Neural cell (in vitro differentiated cells): Measurements from ENCODE around the gene PRPF4. TPM values are rescaled to one million over a fixed set of nuclear protein-coding genes. Genes with fewer than 3 reads are reported as not detected.
"Not testable (repeated sequence)": the region's sequence is repeated elsewhere in the genome, so short reads cannot be mapped to it uniquely, and the experiment has no call there.

Experiments
- H2AFZ ChIP-seq: fragments of 200-600, 300-800 bp; sonication (generic), shearing (Covaris generic); 2 replicates; pipeline ENCODE4 v1.6.0; 2014; ENCODE audit warnings: low read depth, mild to moderate bottlenecking, antibody characterized with exemption, low read length, moderate library complexity
- H3F3A ChIP-seq: fragments of 200-600 bp; shearing (Covaris generic); 2 replicates; pipeline ENCODE4 v1.6.1; 2016; ENCODE audit warnings: mild to moderate bottlenecking, moderate library complexity, mixed read lengths, antibody characterized with exemption, low read length; ENCODE audit not compliant: insufficient read depth, poor library complexity, severe bottlenecking
- H3K27ac ChIP-seq: fragments of 200-600, 300-800 bp; sonication (generic), shearing (Covaris generic); 2 replicates; pipeline ENCODE4 v1.5.1; 2014; ENCODE audit warnings: mild to moderate bottlenecking, low read length, moderate library complexity
- H3K27me3 ChIP-seq: fragments of 300-800, 200-600 bp; sonication (generic), shearing (Covaris generic); 2 replicates; pipeline ENCODE4 v1.6.0; 2014; ENCODE audit warnings: mild to moderate bottlenecking, low read depth, low read length, moderate library complexity; ENCODE audit not compliant: insufficient read depth
- H3K36me3 ChIP-seq: fragments of 300-800, 200-600 bp; sonication (generic), shearing (Covaris generic); 2 replicates; pipeline ENCODE4 v1.5.1; 2014; ENCODE audit warnings: mild to moderate bottlenecking, antibody characterized with exemption, low read length, moderate library complexity; ENCODE audit not compliant: insufficient read depth
- H3K4me2 ChIP-seq: fragments of 300-800, 200-600 bp; sonication (generic), shearing (Covaris generic); 2 replicates; pipeline ENCODE4 v1.6.0; 2014; ENCODE audit warnings: mild to moderate bottlenecking, low read length
- H3K4me3 ChIP-seq: fragments of 300-800, 200-600 bp; sonication (generic), shearing (Covaris generic); 2 replicates; pipeline ENCODE4 v1.5.1; 2014; ENCODE audit warnings: mild to moderate bottlenecking, low read length, moderate library complexity
- H3K79me2 ChIP-seq: fragments of 200-600 bp; shearing (Covaris generic); replicated peaks from 2 replicates; pipeline ENCODE4 v1.6.0; 2014; ENCODE audit warnings: mild to moderate bottlenecking, low read length, moderate library complexity; ENCODE audit not compliant: insufficient read depth
- H3K9ac ChIP-seq: fragments of 300-800, 200-600 bp; sonication (generic), shearing (Covaris generic); 2 replicates; pipeline ENCODE4 v1.6.1; 2016; ENCODE audit warnings: mild to moderate bottlenecking, low read length, mixed read lengths
- H3K9me2 ChIP-seq: fragments of 200-600 bp; shearing (Covaris generic); 2 replicates; pipeline ENCODE4 v1.6.1; 2016; ENCODE audit warnings: mild to moderate bottlenecking, low read length, mixed read lengths; ENCODE audit not compliant: insufficient read depth
- H3K9me3 ChIP-seq: fragments of 200-600, 300-800 bp; sonication (generic), shearing (Covaris generic); 2 replicates; pipeline ENCODE4 v1.6.1; 2016; ENCODE audit warnings: mild to moderate bottlenecking, mixed run types, low read length, moderate library complexity, mixed read lengths
- H4K20me1 ChIP-seq: fragments of 200-600 bp; shearing (Covaris generic); 2 replicates; pipeline ENCODE4 v1.6.1; 2016; ENCODE audit warnings: mild to moderate bottlenecking, mixed run types; ENCODE audit not compliant: insufficient read depth
- CTCF ChIP-seq: fragments of 450-650 bp; IDR thresholded peaks from 2 replicates; pipeline ENCODE4 v1.5.1; 2014; ENCODE audit warnings: antibody characterized with exemption, mild to moderate bottlenecking, moderate library complexity; ENCODE audit not compliant: poor library complexity, severe bottlenecking
- EP300 ChIP-seq: fragments of 450-650 bp; conservative IDR thresholded peaks from 2 replicates; pipeline ENCODE4 v1.6.1; 2014; ENCODE audit warnings: antibody characterized with exemption, mild to moderate bottlenecking, moderate library complexity; ENCODE audit not compliant: poor library complexity, severe bottlenecking
- EZH2 ChIP-seq: fragments of 200-600, 300-800 bp; shearing (Covaris generic), sonication (generic); IDR thresholded peaks from 2 replicates; pipeline ENCODE4 v1.6.1; 2014; ENCODE audit warnings: antibody characterized with exemption, low read length, borderline replicate concordance, mild to moderate bottlenecking; ENCODE audit not compliant: insufficient read depth, poor library complexity, severe bottlenecking
- MXI1 ChIP-seq: fragments of 450-650 bp; conservative IDR thresholded peaks from 2 replicates; pipeline ENCODE4 v1.6.1; 2014; ENCODE audit warnings: antibody characterized with exemption, mild to moderate bottlenecking; ENCODE audit not compliant: poor library complexity, severe bottlenecking
- POLR2AphosphoS5 ChIP-seq: IDR thresholded peaks from 2 replicates; pipeline ENCODE4 v1.6.1; 2012
- RAD21 ChIP-seq: fragments of 450-650 bp; conservative IDR thresholded peaks from 2 replicates; pipeline ENCODE4 v1.6.1; 2014; ENCODE audit warnings: antibody characterized with exemption, mild to moderate bottlenecking, moderate library complexity
- REST ChIP-seq: IDR thresholded peaks from 2 replicates; pipeline ENCODE4 v1.6.1; 2012; ENCODE audit warnings: borderline replicate concordance
- SMC3 ChIP-seq: fragments of 450-650 bp; conservative IDR thresholded peaks from 2 replicates; pipeline ENCODE4 v1.6.1; 2014; ENCODE audit warnings: antibody characterized with exemption, mild to moderate bottlenecking, moderate library complexity; ENCODE audit not compliant: poor library complexity
- TAF1 ChIP-seq: IDR thresholded peaks from 2 replicates; pipeline ENCODE4 v1.6.1; 2012; ENCODE audit warnings: low read depth
- polyA plus RNA-seq: library from polyadenylated mRNA; depleted of rRNA; stranded (reverse); fragments of >200 nt; gene quantifications from 2 replicates; pipeline ENCODE4 v1.2.3, GENCODE V29; 2014

The PRPF4 gene
- polyA plus RNA-seq, 1 donor from 2014 or later, result 27.4 TPM

DNA sequence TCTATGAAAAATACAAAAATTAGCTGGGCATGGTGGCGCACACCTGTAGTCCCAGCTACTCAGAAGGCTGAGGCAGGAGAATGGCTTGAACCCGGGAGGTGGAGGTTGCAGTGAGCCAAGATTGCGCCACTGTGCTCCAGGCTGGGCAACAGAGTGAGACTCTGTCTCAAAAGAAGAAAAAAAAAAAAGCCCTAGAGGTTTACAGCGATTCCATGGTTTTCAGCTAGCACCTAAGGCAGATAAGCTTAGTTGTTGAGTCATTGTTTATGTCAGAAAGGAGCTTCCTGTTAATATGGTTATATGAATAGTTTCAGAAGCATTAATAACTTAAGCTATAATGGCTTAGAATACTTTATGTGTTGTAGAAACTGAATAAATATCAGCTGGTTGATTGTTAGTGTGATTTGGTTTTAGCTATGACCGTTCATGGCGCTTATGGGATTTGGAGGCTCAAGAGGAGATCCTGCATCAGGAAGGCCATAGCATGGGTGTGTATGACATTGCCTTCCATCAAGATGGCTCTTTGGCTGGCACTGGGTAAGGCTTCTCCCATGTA lies 14.7 kb downstream of the PRPF4 start:
- no peaks in the 10 kb centered on the region for H3K79me2 ChIP-seq
- TF ChIP-seq EP300, result no peak
- TF ChIP-seq REST, result no peak
- no peak for TF ChIP-seq RAD21
- no peak for TF ChIP-seq SMC3
- no peak for TF ChIP-seq EZH2
- no peak for TF ChIP-seq MXI1
- TF ChIP-seq POLR2AphosphoS5, result no peak
- TF ChIP-seq CTCF, result no peak
- no peak for TF ChIP-seq TAF1
- no peak overlapping the region for H2AFZ ChIP-seq
- H3K27ac ChIP-seq, result no peak overlapping the region
- no peaks in the 10 kb centered on the region for H3K9me3 ChIP-seq
- H3K9me2 ChIP-seq, result no peaks in the 10 kb centered on the region
- no peaks in the 10 kb centered on the region for H3F3A ChIP-seq
- H3K4me3 ChIP-seq, result no peak overlapping the region
- no peak overlapping the region for H3K4me2 ChIP-seq
- no peaks in the 10 kb centered on the region for H3K27me3 ChIP-seq
- H4K20me1 ChIP-seq, result no peaks in the 10 kb centered on the region
- H3K9ac ChIP-seq, result no peak overlapping the region
- H3K36me3 ChIP-seq, result peaks cover 16% of the 10 kb centered on the region

GRCh38 chr9:113293285-113293878 lies 17.9 kb downstream of the PRPF4 start:
- Histone ChIP-seq H3F3A (no peaks in the 10 kb centered on the region), H3K9ac (no peak overlapping the region), H3K4me3 (no peak overlapping the region), H3K36me3 (peaks cover 4% of the 10 kb centered on the region), H3K27me3 (no peaks in the 10 kb centered on the region), H2AFZ (no peak overlapping the region), H3K9me2 (no peaks in the 10 kb centered on the region), H3K4me2 (no peak overlapping the region), H4K20me1 (no peaks in the 10 kb centered on the region), H3K9me3 (no peaks in the 10 kb centered on the region), H3K27ac (no peak overlapping the region), H3K79me2 (no peaks in the 10 kb centered on the region)
- no peak for TF ChIP-seq EP300
- TF ChIP-seq SMC3, result no peak
- TF ChIP-seq MXI1, result no peak
- TF ChIP-seq TAF1, result no peak
- TF ChIP-seq EZH2, result no peak

DNA sequence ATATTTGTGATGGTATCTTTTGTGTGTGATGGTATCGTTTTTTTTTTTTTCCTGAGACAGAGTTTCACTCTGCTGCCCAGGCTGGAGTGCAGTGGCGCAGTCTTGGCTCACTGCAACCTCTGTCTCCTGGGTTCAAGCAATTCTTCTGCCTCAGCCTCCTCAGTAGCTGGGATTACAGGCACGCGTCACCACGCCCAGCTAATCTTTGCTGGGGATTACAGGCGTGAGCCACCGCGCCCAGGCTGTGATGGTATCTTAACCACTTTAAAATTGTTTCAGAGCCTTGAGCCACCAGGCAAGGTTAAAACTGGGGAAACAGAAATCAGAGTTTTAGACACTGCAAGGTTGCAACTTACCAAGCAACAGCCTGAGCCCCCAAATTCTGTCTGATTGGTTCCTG lies 20.8 kb downstream of the PRPF4 start:
- not testable (repeated sequence) for H3K9me3 ChIP-seq, H3K4me3 ChIP-seq

More for the DNA sequence above, 20.8 kb downstream of the PRPF4 start:
- not testable (repeated sequence) for H3K9ac ChIP-seq, H3K9me2 ChIP-seq, H4K20me1 ChIP-seq, H3K79me2 ChIP-seq, H3K27ac ChIP-seq, H3K36me3 ChIP-seq, H3F3A ChIP-seq, H2AFZ ChIP-seq, H3K4me2 ChIP-seq, H3K27me3 ChIP-seq
